HepG2 (cell line): ENCODE data around the gene CAMK2G. TPM values are rescaled to one million over a fixed set of nuclear protein-coding genes. Genes with fewer than 3 reads are reported as not detected.
A peak's percentile ranks its signal among the peaks of the same experiment; 100 is the strongest.

ENCODE experiments used
- ATAC-seq: fragments of 200-7000 bp; cut with Tn5 transposase; 3 replicates; pipeline ENCODE4 v1.9.1; 2020; ENCODE audit warnings: mild to moderate bottlenecking, moderate library complexity
- BruUV-seq: library from RNA; stranded (reverse); fragments of 400-500 nt; replicated peaks from 2 replicates; lab custom pipeline; 2021; lab: Mats Ljungman, UMichigan
- CTCF ChIA-PET: fragments of 300-600 bp; formaldehyde crosslinking; extraction: SDS; loops from one replicate; lab custom pipeline; 2021; ENCODE audit warnings: low total read pairs, inconsistent platforms, low intra/inter-chr PET ratio; lab: Yijun Ruan, JAX
- POLR2A ChIA-PET: fragments of 350-600 bp; sonication (Branson Sonifier 250); formaldehyde crosslinking; loops from one replicate; lab custom pipeline; 2020; ENCODE audit warnings: antibody characterized with exemption, inconsistent platforms; lab: Yijun Ruan, JAX
- DNase-seq: peaks from one replicate; pipeline ENCODE4 v3.0.0-alpha.2; 2015; ENCODE audit warnings: low spot score
- FAIRE-seq: peaks from 3 replicates; lab custom pipeline; 2011; peaks lifted over from hg19 to GRCh38; lab: Jason Lieb, UNC
- H2AFZ ChIP-seq: one replicate; pipeline ENCODE4 v1.6.1; 2011; ENCODE audit warnings: low read length, inconsistent platforms
- H3K27ac ChIP-seq: fragments of 300-600 bp; 3 replicates; pipeline ENCODE4 v1.8.0; 2011; ENCODE audit warnings: mixed run types, mild to moderate bottlenecking, mixed read lengths, low read length, inconsistent platforms; ENCODE audit not compliant: insufficient read depth; ENCODE audit errors: extremely low read length
- H3K27me3 ChIP-seq, 2 experiments: fragments of 200-600 bp in 1 of 2; 2 replicates in 1 of 2; 3 replicates in 1 of 2; pipeline versions ENCODE4 v1.6.0 to v1.8.0; 2011; ENCODE audit warnings: low read length in 2 of 2, mild to moderate bottlenecking in 2 of 2, moderate library complexity in 2 of 2, inconsistent platforms in 1 of 2; ENCODE audit not compliant: insufficient read depth in 2 of 2, control insufficient read depth in 1 of 2
- H3K36me3 ChIP-seq, 2 experiments: fragments of 200-600 bp in 1 of 2; replicated peaks in 1 of 2; 2 replicates in 1 of 2; 3 replicates in 1 of 2; pipeline versions ENCODE4 v1.5.1 to v1.8.0; 2011; ENCODE audit warnings: low read length in 2 of 2, inconsistent platforms in 1 of 2; ENCODE audit not compliant: insufficient read depth in 2 of 2, control insufficient read depth in 1 of 2
- H3K4me1 ChIP-seq: 2 replicates; pipeline ENCODE4 v1.5.1; 2012; ENCODE audit warnings: low read length, inconsistent platforms; ENCODE audit not compliant: insufficient read depth
- H3K4me2 ChIP-seq: 2 replicates; pipeline ENCODE4 v1.6.0; 2011; ENCODE audit warnings: low read depth, low read length, inconsistent platforms
- H3K4me3 ChIP-seq, 3 experiments: fragments of 200-600 bp in 1 of 3; sonication (generic), shearing (Covaris generic) in 1 of 3; replicated peaks in 1 of 3; 2 replicates each; pipeline ENCODE4 v1.5.1; 2011 to 2016; ENCODE audit warnings: low read length in 3 of 3, inconsistent platforms in 2 of 3, low read depth in 2 of 3, mild to moderate bottlenecking in 2 of 3, control low read depth in 1 of 3, mixed read lengths in 1 of 3; ENCODE audit not compliant: insufficient read depth in 1 of 3
- H3K79me2 ChIP-seq: one replicate; pipeline ENCODE4 v1.6.1; 2011; ENCODE audit warnings: low read length, inconsistent platforms; ENCODE audit not compliant: insufficient read depth
- H3K9ac ChIP-seq: 2 replicates; pipeline ENCODE4 v1.6.0; 2011; ENCODE audit warnings: mild to moderate bottlenecking, low read depth, low read length, inconsistent platforms; ENCODE audit not compliant: insufficient read depth
- H3K9me3 ChIP-seq: 2 replicates; pipeline ENCODE4 v1.5.1; 2012; ENCODE audit warnings: mild to moderate bottlenecking, low read length
- H4K20me1 ChIP-seq: 2 replicates; pipeline ENCODE4 v1.6.0; 2011; ENCODE audit warnings: inconsistent platforms, mild to moderate bottlenecking, low read length, moderate library complexity; ENCODE audit not compliant: insufficient read depth
- ARHGAP35 ChIP-seq: sonication (generic); formaldehyde crosslinking; IDR thresholded peaks from 2 replicates; pipeline ENCODE4 v1.9.0; 2022; ENCODE audit warnings: mild to moderate bottlenecking, inconsistent platforms, moderate library complexity, missing genetic modification reagents, borderline replicate concordance
- HHEX ChIP-seq: IDR thresholded peaks from 2 replicates; pipeline ENCODE4 v1.6.1; 2016; ENCODE audit warnings: control low read depth
- KAT8 ChIP-seq: IDR thresholded peaks from 2 replicates; pipeline ENCODE4 v1.6.1; 2016; ENCODE audit warnings: missing genetic modification reagents, missing compliant biosample characterization
- NFATC3 ChIP-seq: sonication (generic); formaldehyde crosslinking; IDR thresholded peaks from 2 replicates; pipeline ENCODE4 v1.5.1; 2020; ENCODE audit warnings: mild to moderate bottlenecking, missing genetic modification reagents
- RORA ChIP-seq: sonication (generic); formaldehyde crosslinking; IDR thresholded peaks from 2 replicates; pipeline ENCODE4 v1.5.0; 2020; ENCODE audit warnings: mild to moderate bottlenecking, missing genetic modification reagents, moderate library complexity
- SETDB1 ChIP-seq: sonication (generic); formaldehyde crosslinking; IDR thresholded peaks from 2 replicates; pipeline ENCODE4 v1.5.1; 2020; ENCODE audit warnings: missing genetic modification reagents, mild to moderate bottlenecking, borderline replicate concordance
- SMAD3 ChIP-seq: sonication (generic); formaldehyde crosslinking; IDR thresholded peaks from 2 replicates; pipeline ENCODE4 v1.4.0; 2020; ENCODE audit warnings: missing genetic modification reagents
- ZNF207 ChIP-seq: fragments of 450-650 bp; IDR thresholded peaks from 2 replicates; pipeline ENCODE4 v1.6.1; 2016; ENCODE audit warnings: antibody characterized with exemption, borderline replicate concordance
- ZNF441 ChIP-seq: sonication (generic); formaldehyde crosslinking; IDR thresholded peaks from 2 replicates; pipeline ENCODE4 v1.7.0; 2021; ENCODE audit warnings: missing genetic modification reagents, borderline replicate concordance
- WGBS: methylation state at CpG from one replicate; pipeline ENCODE4 v1.1.6; 2017; ENCODE audit warnings: low lambda C conversion rate; 5-methylcytosine and 5-hydroxymethylcytosine counted together
- in situ Hi-C: cut with HindIII; loops from 2 replicates; pipeline ENCODE4 v1.10.0; 2017; ENCODE audit warnings: low pct_unique_long_range_greater_than_20kb; ENCODE audit not compliant: extremely low pct_ligation_motif_present
- intact Hi-C: fragments of 100-400 bp; cut with micrococcal nuclease; formaldehyde crosslinking; loops from one replicate; pipeline ENCODE4 v1.10.0; 2022; ENCODE audit not compliant: unreplicated experiment
- polyA plus RNA-seq, 8 experiments: library from polyadenylated mRNA; depleted of rRNA in 3 of 8; stranded (reverse) in 7 of 8; unstranded in 1 of 8; fragments of >200 nt; fragmentation: Illumina TruSeq in 4 of 8; extraction: Trizol in 4 of 8; gene quantifications; 2 replicates each; pipeline versions ENCODE4 v1.2.1 to v1.2.3, GENCODE V29; 2011 to 2016; ENCODE audit warnings: low read depth in 4 of 8, missing spikeins in 1 of 8, mixed read lengths in 1 of 8; ENCODE audit not compliant: insufficient read depth in 1 of 8
- total RNA-seq, 5 experiments: library from RNA; depleted of rRNA; stranded (reverse); fragments of >200 nt; fragmentation: Illumina TruSeq; extraction: Trizol; gene quantifications; 2 replicates each; pipeline ENCODE4 v1.2.3, GENCODE V29; 2016; ENCODE audit warnings: low read depth in 1 of 5
- TF ChIP-seq, protein P1 (sequence below): sonication (generic); formaldehyde crosslinking; IDR thresholded peaks from 2 replicates; pipeline ENCODE4 v1.4.0; 2020; ENCODE audit warnings: missing genetic modification reagents
- TF ChIP-seq, protein P2 (sequence below): IDR thresholded peaks from 2 replicates; pipeline ENCODE4 v1.6.1; 2016; ENCODE audit warnings: low read depth, missing genetic modification reagents, missing compliant biosample characterization
- TF ChIP-seq, protein P3 (sequence below): sonication (generic); formaldehyde crosslinking; IDR thresholded peaks from 2 replicates; pipeline ENCODE4 v1.8.0; 2022; ENCODE audit warnings: mild to moderate bottlenecking, missing genetic modification reagents

The CAMK2G gene
- total and polyA plus RNA-seq, 2 of the 13 experiments (the other 11 are each of a cell fraction or from before 2014, with no cell fraction given) = 15.9 to 18.8 TPM

DNA sequence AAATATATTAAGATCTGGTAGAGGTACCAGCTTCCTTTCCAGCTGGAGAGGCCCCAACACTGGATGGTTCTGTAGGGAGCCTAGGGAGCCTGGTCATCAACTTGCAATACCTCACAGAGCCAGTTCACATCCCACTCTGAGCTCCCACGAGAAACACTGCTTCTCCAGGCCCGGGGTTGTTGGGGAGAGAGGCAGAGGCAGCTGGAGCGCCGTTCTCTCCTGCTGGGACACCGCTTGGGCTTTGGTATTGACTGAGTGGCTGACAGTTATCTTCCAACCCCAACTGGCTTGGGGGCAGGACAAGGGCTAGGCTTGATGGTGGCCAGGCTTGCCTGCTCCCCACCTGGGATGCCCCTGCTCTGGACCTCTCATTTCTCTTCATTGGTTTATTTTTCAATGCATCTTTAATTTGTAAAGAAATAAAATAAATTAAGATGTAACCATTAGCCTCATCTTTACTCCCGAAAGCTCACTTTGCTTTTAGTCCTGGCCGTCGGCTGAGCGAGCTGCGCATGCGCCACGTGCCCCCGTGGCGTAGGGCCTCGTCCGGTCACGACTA, 102.6 kb downstream of the CAMK2G start:
- intact Hi-C loops = loop anchor here (5.0 kb wide), 1 partner anchor 106 kb away; no protein-coding TSS in a partner anchor
- Histone ChIP-seq H4K20me1 (peaks cover 7% of the 10 kb centered on the region; the same call in 1 of the 2 replicates), H3K4me2 (peak overlapping the region; percentile 95), H2AFZ (no peak overlapping the region), H3K27me3 (no peaks in the 10 kb centered on the region; a peak in 1 of 5 replicates), H3K36me3 (peaks cover 19 to 51% of the 10 kb centered on the region in 2 experiments), H3K4me1 (peaks cover 22% of the 10 kb centered on the region), H3K9me3 (no peaks in the 10 kb centered on the region), H3K4me3 (peak overlapping the region; percentile 68 to 84 (median 77)), H3K27ac (peak overlapping the region; percentile 77), H3K9ac (peak overlapping the region; percentile 80), H3K79me2 (peaks cover 36% of the 10 kb centered on the region)
- TSS peak; percentile 62 for BruUV-seq
- ChIA-PET CTCF (no interaction called here), POLR2A (interaction anchor here (0.9 to 3.3 kb wide), 6 partner anchors 10 to 68 kb away, joined by 3 to 31 read pairs (median 8); partner anchors contain the start of genes CHCHD1 and ZSWIM8)
- WGBS = 68% methylated on average over 12 of the region's 17 CpGs
- peak; percentile 27 for DNase-seq
- peak; percentile 37 for ATAC-seq
- in situ Hi-C loops = no loop called here
- FAIRE-seq = no peak
- TF ChIP-seq, protein P1, sequence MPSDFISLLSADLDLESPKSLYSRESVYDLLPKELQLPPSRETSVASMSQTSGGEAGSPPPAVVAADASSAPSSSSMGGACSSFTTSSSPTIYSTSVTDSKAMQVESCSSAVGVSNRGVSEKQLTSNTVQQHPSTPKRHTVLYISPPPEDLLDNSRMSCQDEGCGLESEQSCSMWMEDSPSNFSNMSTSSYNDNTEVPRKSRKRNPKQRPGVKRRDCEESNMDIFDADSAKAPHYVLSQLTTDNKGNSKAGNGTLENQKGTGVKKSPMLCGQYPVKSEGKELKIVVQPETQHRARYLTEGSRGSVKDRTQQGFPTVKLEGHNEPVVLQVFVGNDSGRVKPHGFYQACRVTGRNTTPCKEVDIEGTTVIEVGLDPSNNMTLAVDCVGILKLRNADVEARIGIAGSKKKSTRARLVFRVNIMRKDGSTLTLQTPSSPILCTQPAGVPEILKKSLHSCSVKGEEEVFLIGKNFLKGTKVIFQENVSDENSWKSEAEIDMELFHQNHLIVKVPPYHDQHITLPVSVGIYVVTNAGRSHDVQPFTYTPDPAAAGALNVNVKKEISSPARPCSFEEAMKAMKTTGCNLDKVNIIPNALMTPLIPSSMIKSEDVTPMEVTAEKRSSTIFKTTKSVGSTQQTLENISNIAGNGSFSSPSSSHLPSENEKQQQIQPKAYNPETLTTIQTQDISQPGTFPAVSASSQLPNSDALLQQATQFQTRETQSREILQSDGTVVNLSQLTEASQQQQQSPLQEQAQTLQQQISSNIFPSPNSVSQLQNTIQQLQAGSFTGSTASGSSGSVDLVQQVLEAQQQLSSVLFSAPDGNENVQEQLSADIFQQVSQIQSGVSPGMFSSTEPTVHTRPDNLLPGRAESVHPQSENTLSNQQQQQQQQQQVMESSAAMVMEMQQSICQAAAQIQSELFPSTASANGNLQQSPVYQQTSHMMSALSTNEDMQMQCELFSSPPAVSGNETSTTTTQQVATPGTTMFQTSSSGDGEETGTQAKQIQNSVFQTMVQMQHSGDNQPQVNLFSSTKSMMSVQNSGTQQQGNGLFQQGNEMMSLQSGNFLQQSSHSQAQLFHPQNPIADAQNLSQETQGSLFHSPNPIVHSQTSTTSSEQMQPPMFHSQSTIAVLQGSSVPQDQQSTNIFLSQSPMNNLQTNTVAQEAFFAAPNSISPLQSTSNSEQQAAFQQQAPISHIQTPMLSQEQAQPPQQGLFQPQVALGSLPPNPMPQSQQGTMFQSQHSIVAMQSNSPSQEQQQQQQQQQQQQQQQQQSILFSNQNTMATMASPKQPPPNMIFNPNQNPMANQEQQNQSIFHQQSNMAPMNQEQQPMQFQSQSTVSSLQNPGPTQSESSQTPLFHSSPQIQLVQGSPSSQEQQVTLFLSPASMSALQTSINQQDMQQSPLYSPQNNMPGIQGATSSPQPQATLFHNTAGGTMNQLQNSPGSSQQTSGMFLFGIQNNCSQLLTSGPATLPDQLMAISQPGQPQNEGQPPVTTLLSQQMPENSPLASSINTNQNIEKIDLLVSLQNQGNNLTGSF (CRISPR knock-in tag) = peak; percentile 18; the same call in 1 of the 2 replicates
- TF ChIP-seq SMAD3 (CRISPR knock-in tag) (no peak), SETDB1 (no peak), HHEX (CRISPR knock-in tag) (no peak), ZNF441 (CRISPR knock-in tag) (peak; percentile 39; the same call in 1 of the 2 replicates), NFATC3 (CRISPR knock-in tag) (no peak), ZNF207 (no peak), RORA (CRISPR knock-in tag) (no peak), KAT8 (CRISPR knock-in tag) (0 out of 2 replicates have a peak, but pooled peaks have one; percentile 2), ARHGAP35 (no peak)
- TF ChIP-seq, protein P2, sequence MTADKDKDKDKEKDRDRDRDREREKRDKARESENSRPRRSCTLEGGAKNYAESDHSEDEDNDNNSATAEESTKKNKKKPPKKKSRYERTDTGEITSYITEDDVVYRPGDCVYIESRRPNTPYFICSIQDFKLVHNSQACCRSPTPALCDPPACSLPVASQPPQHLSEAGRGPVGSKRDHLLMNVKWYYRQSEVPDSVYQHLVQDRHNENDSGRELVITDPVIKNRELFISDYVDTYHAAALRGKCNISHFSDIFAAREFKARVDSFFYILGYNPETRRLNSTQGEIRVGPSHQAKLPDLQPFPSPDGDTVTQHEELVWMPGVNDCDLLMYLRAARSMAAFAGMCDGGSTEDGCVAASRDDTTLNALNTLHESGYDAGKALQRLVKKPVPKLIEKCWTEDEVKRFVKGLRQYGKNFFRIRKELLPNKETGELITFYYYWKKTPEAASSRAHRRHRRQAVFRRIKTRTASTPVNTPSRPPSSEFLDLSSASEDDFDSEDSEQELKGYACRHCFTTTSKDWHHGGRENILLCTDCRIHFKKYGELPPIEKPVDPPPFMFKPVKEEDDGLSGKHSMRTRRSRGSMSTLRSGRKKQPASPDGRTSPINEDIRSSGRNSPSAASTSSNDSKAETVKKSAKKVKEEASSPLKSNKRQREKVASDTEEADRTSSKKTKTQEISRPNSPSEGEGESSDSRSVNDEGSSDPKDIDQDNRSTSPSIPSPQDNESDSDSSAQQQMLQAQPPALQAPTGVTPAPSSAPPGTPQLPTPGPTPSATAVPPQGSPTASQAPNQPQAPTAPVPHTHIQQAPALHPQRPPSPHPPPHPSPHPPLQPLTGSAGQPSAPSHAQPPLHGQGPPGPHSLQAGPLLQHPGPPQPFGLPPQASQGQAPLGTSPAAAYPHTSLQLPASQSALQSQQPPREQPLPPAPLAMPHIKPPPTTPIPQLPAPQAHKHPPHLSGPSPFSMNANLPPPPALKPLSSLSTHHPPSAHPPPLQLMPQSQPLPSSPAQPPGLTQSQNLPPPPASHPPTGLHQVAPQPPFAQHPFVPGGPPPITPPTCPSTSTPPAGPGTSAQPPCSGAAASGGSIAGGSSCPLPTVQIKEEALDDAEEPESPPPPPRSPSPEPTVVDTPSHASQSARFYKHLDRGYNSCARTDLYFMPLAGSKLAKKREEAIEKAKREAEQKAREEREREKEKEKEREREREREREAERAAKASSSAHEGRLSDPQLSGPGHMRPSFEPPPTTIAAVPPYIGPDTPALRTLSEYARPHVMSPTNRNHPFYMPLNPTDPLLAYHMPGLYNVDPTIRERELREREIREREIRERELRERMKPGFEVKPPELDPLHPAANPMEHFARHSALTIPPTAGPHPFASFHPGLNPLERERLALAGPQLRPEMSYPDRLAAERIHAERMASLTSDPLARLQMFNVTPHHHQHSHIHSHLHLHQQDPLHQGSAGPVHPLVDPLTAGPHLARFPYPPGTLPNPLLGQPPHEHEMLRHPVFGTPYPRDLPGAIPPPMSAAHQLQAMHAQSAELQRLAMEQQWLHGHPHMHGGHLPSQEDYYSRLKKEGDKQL (CRISPR knock-in tag) = no peak
- TF ChIP-seq, protein P3, sequence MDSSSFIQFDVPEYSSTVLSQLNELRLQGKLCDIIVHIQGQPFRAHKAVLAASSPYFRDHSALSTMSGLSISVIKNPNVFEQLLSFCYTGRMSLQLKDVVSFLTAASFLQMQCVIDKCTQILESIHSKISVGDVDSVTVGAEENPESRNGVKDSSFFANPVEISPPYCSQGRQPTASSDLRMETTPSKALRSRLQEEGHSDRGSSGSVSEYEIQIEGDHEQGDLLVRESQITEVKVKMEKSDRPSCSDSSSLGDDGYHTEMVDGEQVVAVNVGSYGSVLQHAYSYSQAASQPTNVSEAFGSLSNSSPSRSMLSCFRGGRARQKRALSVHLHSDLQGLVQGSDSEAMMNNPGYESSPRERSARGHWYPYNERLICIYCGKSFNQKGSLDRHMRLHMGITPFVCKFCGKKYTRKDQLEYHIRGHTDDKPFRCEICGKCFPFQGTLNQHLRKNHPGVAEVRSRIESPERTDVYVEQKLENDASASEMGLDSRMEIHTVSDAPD = 0 out of 2 replicates have a peak, but pooled peaks have one; percentile 36
